ENCODE data around the gene CELF2. TPM values are rescaled to one million over a fixed set of nuclear protein-coding genes. Genes with fewer than 3 reads are reported as not detected.

The CELF2 gene
- total RNA-seq, 1 experiment from 2014 or later: 28.7 TPM

DNA sequence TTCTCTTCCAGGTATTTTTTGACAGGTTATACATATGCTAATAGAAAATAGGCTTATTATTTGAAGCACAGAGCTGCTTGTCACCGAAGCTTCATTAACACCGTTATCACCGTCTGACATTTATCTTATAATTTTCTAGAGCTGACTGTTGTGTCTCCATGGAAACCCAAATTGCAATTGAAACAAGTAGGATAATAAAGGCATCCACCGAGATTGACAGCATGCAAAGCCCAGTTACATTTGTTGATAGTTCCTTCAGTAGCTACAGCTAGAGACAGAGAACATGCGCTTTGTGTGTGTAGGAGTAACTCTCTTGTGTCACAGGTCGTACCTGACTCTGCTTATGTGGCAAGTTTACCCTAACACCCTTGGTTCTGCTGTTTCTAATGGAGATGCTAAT, 135.6 kb downstream of the CELF2 start:
- Mint-ChIP-seq H3K9me3 (no peaks in the 10 kb centered on the region), H3K4me3 (no peak overlapping the region), H3K27ac (no peak overlapping the region), H3K27me3 (ENCODE audit: low read depth) (no peaks in the 10 kb centered on the region), H3K4me1 (peaks cover 69 to 75% of the 10 kb centered on the region in 2 experiments), H3K36me3 (ENCODE audit: insufficient read depth in 1 of 3, low read depth in 3 of 3) (no peaks in the 10 kb centered on the region)
- H3K9ac ChIP-seq (ENCODE audit: extremely low read depth, insufficient read length, low read length): no peak overlapping the region
- H2BK20ac ChIP-seq (ENCODE audit: low read depth, low read length, poor library complexity, severe bottlenecking): no peak overlapping the region
- H4K91ac ChIP-seq (ENCODE audit: insufficient read length, low read depth, low read length): no peak overlapping the region
- H3K4me1 ChIP-seq (ENCODE audit: insufficient read depth, low read length): peaks cover 14% of the 10 kb centered on the region; the same call in 1 of the 2 replicates
- H2BK5ac ChIP-seq (ENCODE audit: insufficient read length, low read length): no peak overlapping the region
- no peaks in the 10 kb centered on the region for H3K79me1 ChIP-seq (ENCODE audit: insufficient read depth, low read depth, low read length, poor library complexity, severe bottlenecking)
- no peaks in the 10 kb centered on the region for H3K9me3 ChIP-seq (ENCODE audit: control insufficient read depth, low read depth, low read length)
- TF ChIP-seq, protein P1, sequence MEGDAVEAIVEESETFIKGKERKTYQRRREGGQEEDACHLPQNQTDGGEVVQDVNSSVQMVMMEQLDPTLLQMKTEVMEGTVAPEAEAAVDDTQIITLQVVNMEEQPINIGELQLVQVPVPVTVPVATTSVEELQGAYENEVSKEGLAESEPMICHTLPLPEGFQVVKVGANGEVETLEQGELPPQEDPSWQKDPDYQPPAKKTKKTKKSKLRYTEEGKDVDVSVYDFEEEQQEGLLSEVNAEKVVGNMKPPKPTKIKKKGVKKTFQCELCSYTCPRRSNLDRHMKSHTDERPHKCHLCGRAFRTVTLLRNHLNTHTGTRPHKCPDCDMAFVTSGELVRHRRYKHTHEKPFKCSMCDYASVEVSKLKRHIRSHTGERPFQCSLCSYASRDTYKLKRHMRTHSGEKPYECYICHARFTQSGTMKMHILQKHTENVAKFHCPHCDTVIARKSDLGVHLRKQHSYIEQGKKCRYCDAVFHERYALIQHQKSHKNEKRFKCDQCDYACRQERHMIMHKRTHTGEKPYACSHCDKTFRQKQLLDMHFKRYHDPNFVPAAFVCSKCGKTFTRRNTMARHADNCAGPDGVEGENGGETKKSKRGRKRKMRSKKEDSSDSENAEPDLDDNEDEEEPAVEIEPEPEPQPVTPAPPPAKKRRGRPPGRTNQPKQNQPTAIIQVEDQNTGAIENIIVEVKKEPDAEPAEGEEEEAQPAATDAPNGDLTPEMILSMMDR (conservative IDR thresholded peaks at IDR 0.05): no peak
- H2BK120ac ChIP-seq (ENCODE audit: low read depth, low read length, poor library complexity, severe bottlenecking): no peak overlapping the region
- no peak overlapping the region for H2BK12ac ChIP-seq (ENCODE audit: insufficient read length, low read depth, low read length)
- H3K18ac ChIP-seq (ENCODE audit: insufficient read length, low read depth, low read length): no peak overlapping the region
- no peaks in the 10 kb centered on the region for H3K23me2 ChIP-seq (ENCODE audit: insufficient read length, low read depth, low read length, poor library complexity, severe bottlenecking)
- no peak overlapping the region for H3K4me2 ChIP-seq (ENCODE audit: insufficient read depth, insufficient read length, low read length)
- peaks cover 1% of the 10 kb centered on the region; the same call in 1 of the 2 replicates for H3K79me2 ChIP-seq (ENCODE audit: insufficient read depth, low read length)
- no peak overlapping the region for H2BK15ac ChIP-seq (ENCODE audit: low read depth, low read length)
- H4K20me1 ChIP-seq (ENCODE audit: control insufficient read depth, insufficient read depth, insufficient read length): no peaks in the 10 kb centered on the region
- no peaks in the 10 kb centered on the region for H3K27me3 ChIP-seq (ENCODE audit: insufficient read depth, low read length)
- no peak overlapping the region for H3K23ac ChIP-seq (ENCODE audit: insufficient read length, low read depth, low read length)
- H3T11ph ChIP-seq (ENCODE audit: low read length): no peak overlapping the region
- H3K56ac ChIP-seq (ENCODE audit: insufficient read length, low read depth, low read length): no peak overlapping the region
- no peak for DNase-seq
- H4K5ac ChIP-seq (ENCODE audit: insufficient read length, low read depth, low read length): no peak overlapping the region
- no peak overlapping the region for H3K14ac ChIP-seq (ENCODE audit: insufficient read depth, low read length)
- H2AFZ ChIP-seq (ENCODE audit: low read length): no peak overlapping the region
- no peak overlapping the region for H2AK5ac ChIP-seq (ENCODE audit: insufficient read length, low read length)
- H3K27ac ChIP-seq (ENCODE audit: insufficient read length, low read depth, low read length): no peak overlapping the region
- no CpG with 5 or more reads among the region's 6 CpGs for WGBS (ENCODE audit: extremely low coverage, insufficient read length, low lambda C conversion rate)
- H4K8ac ChIP-seq (replicated peaks; ENCODE audit: insufficient read length, low read depth, low read length): no peak overlapping the region
- no peak overlapping the region for H3K4ac ChIP-seq (ENCODE audit: low read depth, low read length)
